K562 (cell line): ENCODE measurements around the gene TEX52. TPM values are rescaled to one million over a fixed set of nuclear protein-coding genes. Genes with fewer than 3 reads are reported as not detected.

Experiments
- C11orf30 ChIP-seq: fragments of 450-650 bp; IDR thresholded peaks from 2 replicates; pipeline ENCODE4 v1.6.1; 2016; ENCODE audit warnings: low read depth, mild to moderate bottlenecking
- CBX5 ChIP-seq: IDR thresholded peaks from 2 replicates; pipeline ENCODE4 v1.6.1; 2014; ENCODE audit warnings: low read depth, borderline replicate concordance
- EWSR1 ChIP-seq: fragments of 450-650 bp; IDR thresholded peaks from 2 replicates; pipeline ENCODE4 v1.6.1; 2018; ENCODE audit warnings: borderline replicate concordance, mild to moderate bottlenecking, low read depth, moderate library complexity; ENCODE audit not compliant: partially characterized antibody
- FOS ChIP-seq: IDR thresholded peaks from 3 replicates; pipeline ENCODE4 v1.6.1; 2011; ENCODE audit not compliant: insufficient read length; ENCODE audit errors: extremely low read depth
- MAFK ChIP-seq: IDR thresholded peaks from 2 replicates; pipeline ENCODE4 v1.6.1; 2011; ENCODE audit warnings: low read length, improper control_type of control experiment
- MCM2 ChIP-seq: fragments of 450-650 bp; IDR thresholded peaks from 2 replicates; pipeline ENCODE4 v1.6.1; 2017; ENCODE audit warnings: low read depth, mild to moderate bottlenecking
- NR3C1 ChIP-seq: sonication (generic); formaldehyde crosslinking; IDR thresholded peaks from 2 replicates; pipeline ENCODE4 v1.8.1; 2022; ENCODE audit warnings: missing genetic modification reagents
- PATZ1 ChIP-seq: fragments of 250-450 bp; sonication (Bioruptor Pico); IDR thresholded peaks from 2 replicates; pipeline ENCODE4 v1.5.0; 2020; ENCODE audit warnings: mild to moderate bottlenecking, borderline replicate concordance
- PCBP1 ChIP-seq: fragments of 200-400 bp; formaldehyde crosslinking; IDR thresholded peaks from 2 replicates; pipeline ENCODE4 v1.6.1; 2018; ENCODE audit warnings: mild to moderate bottlenecking, low read depth, low read length; ENCODE audit not compliant: poor library complexity, severe bottlenecking
- SIN3A ChIP-seq, 2 experiments: fragments of 150-350 bp in 1 of 2; IDR thresholded peaks; 2 replicates each; pipeline ENCODE4 v1.6.1; 2011 to 2016; ENCODE audit warnings: borderline replicate concordance in 2 of 2, low read depth in 2 of 2, low read length in 2 of 2, mild to moderate bottlenecking in 2 of 2, moderate library complexity in 2 of 2; ENCODE audit not compliant: control insufficient read depth in 1 of 2
- SIRT6 ChIP-seq: IDR thresholded peaks from one replicate; pipeline ENCODE4 v1.6.1; 2012; ENCODE audit warnings: low read depth, mild to moderate bottlenecking, control low read depth, inconsistent platforms, low read length, moderate library complexity
- STAG1 ChIP-seq: sonication (generic); formaldehyde crosslinking; IDR thresholded peaks from 2 replicates; pipeline ENCODE4 v1.5.0; 2020; ENCODE audit warnings: missing genetic modification reagents, borderline replicate concordance
- TRIM24 ChIP-seq, 2 experiments: fragments of 450-650 bp; IDR thresholded peaks; 2 replicates each; pipeline ENCODE4 v1.6.1; 2016
- XRCC4 ChIP-seq: IDR thresholded peaks from one replicate; pipeline ENCODE4 v1.6.1; 2011; ENCODE audit not compliant: insufficient read depth, insufficient read length; ENCODE audit errors: extremely low read depth
- ZBTB40 ChIP-seq, 2 experiments: fragments of 450-650 bp in 1 of 2; sonication (generic) in 1 of 2; formaldehyde crosslinking in 1 of 2; IDR thresholded peaks; 2 replicates each; pipeline versions ENCODE4 v1.7.1 to v1.9.0; 2016 to 2022; ENCODE audit warnings: inconsistent platforms in 1 of 2, mild to moderate bottlenecking in 1 of 2, missing genetic modification reagents in 1 of 2
- ZNF146 ChIP-seq: IDR thresholded peaks from one replicate; pipeline ENCODE4 v1.6.1; 2018; ENCODE audit warnings: missing compliant biosample characterization; ENCODE audit not compliant: unreplicated experiment
- polyA plus RNA-seq, 8 experiments: library from polyadenylated mRNA; depleted of rRNA in 4 of 8; stranded (reverse) in 5 of 8; unstranded in 3 of 8; fragments of >200 nt; fragmentation: Nextera tagmentation in 2 of 8; fragmentation: Illumina TruSeq in 1 of 8; extraction: Ambion mirVana in 2 of 8; extraction: Trizol in 1 of 8; gene quantifications; 2 replicates each; pipeline versions ENCODE4 v1.2.1 to v1.2.3, GENCODE V29; 2011 to 2014; ENCODE audit warnings: inconsistent platforms in 1 of 8, missing spikeins in 1 of 8
- total RNA-seq, 7 experiments: library from RNA; depleted of rRNA in 6 of 7; stranded (reverse); fragments of >200 nt in 6 of 7; fragmentation: Illumina TruSeq in 2 of 7; extraction: Trizol in 2 of 7; gene quantifications; 2 replicates each; pipeline versions ENCODE4 v1.2.1 to v1.2.3, GENCODE V29; 2011 to 2021; ENCODE audit warnings: low replicate concordance in 1 of 7

Gene TEX52
- total and polyA plus RNA-seq, 9 of the 15 experiments (the other 6 are each of a cell fraction or from before 2014, with no cell fraction given): not detected

- TF ChIP-seq ZBTB40 (IDR thresholded peaks at IDR 0.05) (peak; percentile 7; the same call in 1 of the 2 replicates), ZBTB40 (CRISPR knock-in tag; IDR thresholded peaks at IDR 0.05) (no peak), MCM2 (no peak), SIN3A (IDR thresholded peaks at IDR 0.05; ENCODE audit: borderline replicate concordance in 2 of 2, control insufficient read depth in 1 of 2, low read depth in 2 of 2, low read length in 2 of 2) (peak; percentile 50 to 55; a peak in 1 of 4 replicates), TRIM24 (IDR thresholded peaks at IDR 0.05) (no peak), PCBP1 (no peak), C11orf30 (no peak), ZNF146 (CRISPR knock-in tag) (no peak), CBX5 (no peak), SIRT6 (no peak), FOS (peak; percentile 89), STAG1 (CRISPR knock-in tag) (no peak), XRCC4 (no peak), MAFK (no peak), PATZ1 (CRISPR knock-in tag) (no peak), EWSR1 (no peak), NR3C1 (no peak)
Measured at GRCh38 chr12:2890388-2891239, 33.8 kb upstream of the TEX52 start, which contains the start of gene TULP3 (continued).
